ENCODE results near the gene MOB2. TPM values are rescaled to one million over a fixed set of nuclear protein-coding genes. Genes with fewer than 3 reads are reported as not detected.

The MOB2 gene
- total RNA-seq, 2 donors from 2014 or later = 39.3 to 46.5 TPM

- no peak for DNase-seq (ENCODE audit: low spot score)
- Histone ChIP-seq H3K27me3 (replicated peaks; ENCODE audit: insufficient read depth) (no peaks in the 10 kb centered on the region), H3K4me1 (replicated peaks) (peaks cover 22% of the 10 kb centered on the region), H3K36me3 (no peaks in the 10 kb centered on the region), H3K4me3 (no peak overlapping the region), H3K9me3 (no peaks in the 10 kb centered on the region), H3K27ac (no peak overlapping the region)
- intact Hi-C loops (cut with DNase I) = no loop called here
- TF ChIP-seq CTCF (IDR thresholded peaks at IDR 0.05) (no peak), POLR2AphosphoS5 (IDR thresholded peaks at IDR 0.05) (no peak), POLR2A (IDR thresholded peaks at IDR 0.05) (no peak)
- WGBS = 71% methylated on average over 21 of the region's 21 CpGs
These were observed 21.0 kb upstream of the MOB2 start for GRCh38 chr11:1507381-1508140.

- no peaks in the 10 kb centered on the region for H3K36me3 ChIP-seq
- no peak for DNase-seq (ENCODE audit: low spot score)
- no peaks in the 10 kb centered on the region for H3K9me3 ChIP-seq
- WGBS = 87% methylated on average over 9 of the region's 9 CpGs
- TF ChIP-seq POLR2A (IDR thresholded peaks at IDR 0.05) (no peak), CTCF (IDR thresholded peaks at IDR 0.05) (no peak), POLR2AphosphoS5 (IDR thresholded peaks at IDR 0.05) (no peak)
- peaks cover 26% of the 10 kb centered on the region for H3K4me1 ChIP-seq (replicated peaks)
- H3K27ac ChIP-seq = no peak overlapping the region
- H3K4me3 ChIP-seq = no peak overlapping the region
- intact Hi-C loops (cut with DNase I) = no loop called here
- H3K27me3 ChIP-seq (replicated peaks; ENCODE audit: insufficient read depth) = no peaks in the 10 kb centered on the region
These were observed 20.4 kb upstream of the MOB2 start for GRCh38 chr11:1506981-1507380.

- intact Hi-C loops (cut with DNase I) = no loop called here
- Histone ChIP-seq H3K9me3 (no peaks in the 10 kb centered on the region), H3K4me3 (no peak overlapping the region), H3K27ac (no peak overlapping the region), H3K27me3 (replicated peaks; ENCODE audit: insufficient read depth) (no peaks in the 10 kb centered on the region), H3K36me3 (no peaks in the 10 kb centered on the region), H3K4me1 (replicated peaks) (peaks cover 33% of the 10 kb centered on the region)
- DNase-seq (ENCODE audit: low spot score) = no peak
- WGBS = 89% methylated on average over 11 of the region's 11 CpGs
- TF ChIP-seq CTCF (IDR thresholded peaks at IDR 0.05) (no peak), POLR2AphosphoS5 (IDR thresholded peaks at IDR 0.05) (no peak), POLR2A (IDR thresholded peaks at IDR 0.05) (no peak)
These were observed 18.9 kb upstream of the MOB2 start for GRCh38 chr11:1505480-1505879.

GRCh38 chr11:1504581-1505290, 18.2 kb upstream of the MOB2 start:
- Histone ChIP-seq H3K9me3 (no peaks in the 10 kb centered on the region), H3K36me3 (no peaks in the 10 kb centered on the region), H3K27me3 (replicated peaks; ENCODE audit: insufficient read depth) (no peaks in the 10 kb centered on the region), H3K27ac (no peak overlapping the region), H3K4me1 (replicated peaks) (peaks cover 36% of the 10 kb centered on the region), H3K4me3 (no peak overlapping the region)
- intact Hi-C loops (cut with DNase I) = no loop called here
- 91% methylated on average over 28 of the region's 28 CpGs for WGBS
- TF ChIP-seq CTCF (IDR thresholded peaks at IDR 0.05) (no peak), POLR2A (IDR thresholded peaks at IDR 0.05) (no peak), POLR2AphosphoS5 (IDR thresholded peaks at IDR 0.05) (no peak)
- DNase-seq (ENCODE audit: low spot score) = no peak

Measured in prostate gland (tissue), 2 donors.